ENCODE measurements around the gene VAV2. TPM values are rescaled to one million over a fixed set of nuclear protein-coding genes. Genes with fewer than 3 reads are reported as not detected.

The VAV2 gene
- total and polyA plus RNA-seq, 5 donors from 2014 or later = 0.24 to 0.67 (median 0.37) TPM; not detected in 1

DNA sequence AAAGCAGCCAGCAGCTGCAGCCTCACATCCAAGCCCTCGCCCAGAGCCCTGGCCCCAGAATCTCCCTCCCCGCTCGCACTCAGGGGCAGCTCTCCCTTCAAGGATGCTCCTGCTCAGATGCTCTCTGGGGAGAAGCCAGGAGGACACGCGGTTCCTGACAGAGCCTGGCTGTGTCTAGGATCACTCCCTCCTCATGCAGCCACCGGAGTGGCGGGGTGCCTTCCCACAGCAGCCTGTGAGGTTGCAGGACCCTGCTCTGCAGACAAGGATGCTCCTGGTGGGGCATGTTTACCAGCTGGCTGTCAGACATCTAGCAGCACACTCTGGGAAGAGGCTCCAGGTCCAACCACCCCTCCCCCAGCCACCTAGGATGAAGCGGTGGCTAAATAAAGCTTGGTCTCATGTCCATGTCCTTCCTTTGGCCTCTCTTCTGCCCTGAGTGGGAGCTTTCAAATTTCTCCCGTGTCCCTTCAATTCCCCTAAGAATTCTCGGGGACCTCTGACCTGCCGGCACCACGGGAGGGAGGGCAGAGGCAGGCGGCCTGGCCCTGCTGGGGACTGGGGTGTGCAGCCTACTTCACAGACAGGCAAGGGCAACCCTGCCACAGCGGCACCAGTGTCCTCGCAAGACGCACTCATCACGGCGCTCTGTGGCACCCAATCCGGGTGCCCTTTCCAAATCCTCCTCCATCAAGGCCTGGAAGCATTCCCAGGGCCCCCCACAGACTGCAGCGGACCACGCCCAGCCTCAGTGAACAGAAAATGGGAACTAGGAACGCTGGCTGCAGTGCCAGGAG, 165.6 kb downstream of the VAV2 start:
- Histone ChIP-seq H3K27ac (ENCODE audit: insufficient read depth, low read length, poor library complexity, severe bottlenecking) (no peak overlapping the region), H3K27me3 (ENCODE audit: control insufficient read depth, insufficient read depth, low read length) (no peaks in the 10 kb centered on the region), H3K9me3 (ENCODE audit: control insufficient read depth in 2 of 2, low read length in 2 of 2) (no peaks in the 10 kb centered on the region), H3K36me3 (ENCODE audit: control insufficient read depth, insufficient read depth, low read length) (no peaks in the 10 kb centered on the region), H3K4me3 (ENCODE audit: low read depth, low read length) (no peak overlapping the region), H3K4me1 (ENCODE audit: control insufficient read depth, insufficient read depth, low read length, poor library complexity, severe bottlenecking) (no peaks in the 10 kb centered on the region)
- DNase-seq (no peak), ATAC-seq (ENCODE audit: low read depth in 2 of 2) (no peak)
- no peak overlapping the region for H3K4me3 Mint-ChIP-seq
- no peaks in the 10 kb centered on the region for H3K36me3 Mint-ChIP-seq
- H3K27ac Mint-ChIP-seq = no peak overlapping the region
- no peaks in the 10 kb centered on the region for H3K9me3 Mint-ChIP-seq
- H3K27me3 Mint-ChIP-seq = no peaks in the 10 kb centered on the region
- H3K4me1 Mint-ChIP-seq = no peaks in the 10 kb centered on the region

DNA sequence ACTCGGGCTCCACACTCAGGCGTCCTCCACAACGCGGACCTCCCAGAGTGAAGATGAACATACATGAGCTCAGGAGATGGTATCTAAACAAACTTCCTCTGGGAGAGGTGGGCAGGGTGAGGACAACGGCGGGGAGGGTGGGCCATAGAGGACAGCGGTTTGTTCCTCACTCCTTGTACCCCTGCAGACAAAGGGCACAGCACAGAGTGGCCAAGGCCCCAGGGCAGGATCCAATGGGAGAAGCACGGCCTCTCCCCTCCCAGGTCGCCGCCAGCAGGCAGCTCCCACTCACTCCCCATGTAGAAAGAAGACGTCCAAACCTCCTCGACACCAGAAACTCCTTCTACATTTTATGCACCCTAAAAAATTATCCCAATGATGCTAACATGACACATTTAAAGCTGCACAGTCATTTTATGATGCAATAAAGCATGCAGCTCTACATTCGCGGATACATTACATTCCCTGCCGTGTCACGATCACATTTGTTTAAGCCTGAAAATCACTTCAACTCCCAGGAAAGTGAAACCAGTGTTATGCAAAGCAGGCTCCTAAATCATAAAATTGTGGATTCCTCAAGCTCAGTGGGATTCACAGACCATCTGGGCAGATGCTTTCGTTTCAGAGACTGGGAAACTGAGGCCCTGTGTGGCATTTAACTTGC, 166.4 kb downstream of the VAV2 start:
- Histone ChIP-seq H3K9me3 (ENCODE audit: control insufficient read depth in 2 of 2, low read length in 2 of 2) (no peaks in the 10 kb centered on the region), H3K4me3 (ENCODE audit: low read depth, low read length) (no peak overlapping the region), H3K27me3 (ENCODE audit: control insufficient read depth, insufficient read depth, low read length) (no peaks in the 10 kb centered on the region), H3K36me3 (ENCODE audit: control insufficient read depth, insufficient read depth, low read length) (no peaks in the 10 kb centered on the region), H3K4me1 (ENCODE audit: control insufficient read depth, insufficient read depth, low read length, poor library complexity, severe bottlenecking) (no peaks in the 10 kb centered on the region), H3K27ac (ENCODE audit: insufficient read depth, low read length, poor library complexity, severe bottlenecking) (no peak overlapping the region)
- ATAC-seq (ENCODE audit: low read depth in 2 of 2) (no peak), DNase-seq (no peak)
- H3K27ac Mint-ChIP-seq = no peak overlapping the region
- H3K4me3 Mint-ChIP-seq = no peak overlapping the region
- no peaks in the 10 kb centered on the region for H3K4me1 Mint-ChIP-seq
- no peaks in the 10 kb centered on the region for H3K9me3 Mint-ChIP-seq
- H3K36me3 Mint-ChIP-seq = no peaks in the 10 kb centered on the region
- H3K27me3 Mint-ChIP-seq = no peaks in the 10 kb centered on the region

DNA sequence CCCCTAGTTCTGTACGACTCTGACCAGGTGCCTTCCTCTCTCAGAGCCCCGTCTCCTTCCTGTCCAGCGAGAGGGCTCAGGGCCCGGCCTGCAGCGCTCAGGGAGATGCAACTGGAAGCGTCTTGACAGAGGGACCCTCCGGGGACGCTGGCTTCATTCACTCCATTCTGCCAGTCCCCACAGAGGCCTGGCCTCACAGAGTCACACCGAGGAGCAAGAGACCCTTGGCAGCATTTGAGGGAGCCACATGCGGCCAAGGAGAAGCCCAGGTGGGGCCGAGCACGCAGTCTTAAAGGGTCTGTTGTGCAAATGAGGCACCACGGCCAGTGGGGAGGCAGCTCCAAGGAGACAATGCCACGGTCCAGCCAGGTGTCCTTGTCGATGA, 167.3 kb downstream of the VAV2 start:
- Histone ChIP-seq H3K4me3 (ENCODE audit: low read depth, low read length) (no peak overlapping the region), H3K4me1 (ENCODE audit: control insufficient read depth, insufficient read depth, low read length, poor library complexity, severe bottlenecking) (no peaks in the 10 kb centered on the region), H3K36me3 (ENCODE audit: control insufficient read depth, insufficient read depth, low read length) (no peaks in the 10 kb centered on the region), H3K9me3 (ENCODE audit: control insufficient read depth in 2 of 2, low read length in 2 of 2) (no peaks in the 10 kb centered on the region), H3K27ac (ENCODE audit: insufficient read depth, low read length, poor library complexity, severe bottlenecking) (no peak overlapping the region), H3K27me3 (ENCODE audit: control insufficient read depth, insufficient read depth, low read length) (no peaks in the 10 kb centered on the region)
- Mint-ChIP-seq H3K4me1 (no peaks in the 10 kb centered on the region), H3K27ac (no peak overlapping the region), H3K27me3 (no peaks in the 10 kb centered on the region), H3K4me3 (no peak overlapping the region), H3K9me3 (no peaks in the 10 kb centered on the region), H3K36me3 (no peaks in the 10 kb centered on the region)
- DNase-seq (no peak), ATAC-seq (ENCODE audit: low read depth in 2 of 2) (no peak)

DNA sequence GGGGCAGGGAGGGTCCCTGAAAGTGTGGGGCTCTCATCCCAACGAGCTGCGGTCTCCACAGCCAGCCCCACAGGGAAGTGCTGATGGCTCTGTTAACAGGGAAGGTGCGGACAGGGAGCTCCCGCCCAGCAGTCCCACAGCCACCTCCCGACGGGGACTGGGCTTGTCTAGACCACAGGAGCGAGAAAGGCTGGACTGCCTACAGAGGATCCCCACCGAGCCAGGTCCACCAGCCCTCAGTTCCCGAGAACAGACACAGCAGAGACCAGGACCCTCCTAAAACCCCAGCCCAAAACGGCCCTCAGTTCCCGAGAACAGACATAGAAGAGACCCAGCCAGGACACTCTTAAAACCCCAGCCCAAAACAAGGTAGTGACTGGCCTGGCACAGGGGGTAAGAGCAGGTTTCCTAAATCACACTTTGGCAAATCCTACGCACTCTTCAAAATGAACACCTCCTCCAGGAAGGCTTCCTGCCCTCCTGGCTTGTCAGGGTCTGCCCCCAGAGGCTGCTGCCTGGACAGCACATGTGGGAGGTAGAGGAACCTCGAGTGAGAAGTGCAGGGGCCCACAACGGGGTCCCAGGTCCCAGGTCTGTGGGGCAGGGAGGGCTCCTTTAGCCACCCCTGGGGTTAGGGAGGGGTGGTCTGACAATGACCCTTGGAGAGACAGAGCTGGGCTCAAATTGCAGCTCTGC, 167.9 kb downstream of the VAV2 start:
- H3K4me3 Mint-ChIP-seq = no peak overlapping the region
- ATAC-seq (ENCODE audit: low read depth in 2 of 2) = no peak
- H3K27ac ChIP-seq (ENCODE audit: insufficient read depth, low read length, poor library complexity, severe bottlenecking) = no peak overlapping the region

DNA sequence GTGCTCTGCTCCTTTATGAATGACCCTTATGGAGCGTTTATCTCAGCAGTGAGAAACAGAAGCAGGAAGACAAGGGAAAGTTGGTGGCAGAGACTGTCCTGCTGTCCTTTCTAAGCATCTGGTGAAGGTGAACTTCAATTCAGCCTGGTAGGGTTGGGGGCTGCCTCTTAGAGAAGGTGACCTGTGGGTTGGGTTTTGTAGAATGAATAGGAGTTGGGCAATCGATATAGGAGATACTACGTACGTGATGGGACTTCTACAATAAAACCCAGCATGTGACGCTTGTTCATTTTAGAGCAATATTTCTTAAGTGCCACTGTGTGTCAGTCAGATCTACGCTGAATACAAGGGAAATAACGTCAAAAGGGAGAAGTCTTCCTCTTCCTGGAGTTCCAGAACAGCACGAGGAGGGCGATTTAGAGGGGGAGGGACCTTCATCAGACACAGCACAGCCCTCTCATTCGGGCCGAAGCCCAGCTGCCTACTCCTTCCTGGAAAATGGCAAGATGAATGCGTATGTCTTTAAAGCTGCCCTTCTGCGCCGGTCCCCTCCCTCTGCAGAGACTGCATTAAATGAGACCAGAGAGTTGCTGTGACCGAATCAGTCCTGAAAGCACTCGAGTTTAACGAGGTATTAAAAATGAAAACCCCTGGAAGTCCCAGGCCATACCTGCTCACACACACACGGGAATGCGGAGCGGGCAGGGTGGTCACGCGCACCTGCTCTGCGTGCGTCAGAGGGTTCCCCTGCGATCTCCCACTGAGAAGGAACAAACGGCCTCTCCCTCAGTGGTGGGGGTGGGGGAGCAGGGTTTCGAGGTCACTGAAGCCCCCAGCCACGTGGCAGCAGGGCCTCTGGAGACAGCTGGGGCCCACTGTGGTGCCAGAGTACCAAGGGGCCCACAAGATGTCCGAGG, 168.7 kb downstream of the VAV2 start:
- no peaks in the 10 kb centered on the region for H3K4me1 ChIP-seq (ENCODE audit: control insufficient read depth, insufficient read depth, low read length, poor library complexity, severe bottlenecking)
- Mint-ChIP-seq H3K36me3 (no peaks in the 10 kb centered on the region), H3K27me3 (no peaks in the 10 kb centered on the region)

More for the DNA sequence above, 167.9 kb downstream of the VAV2 start:
- Mint-ChIP-seq H3K9me3 (no peaks in the 10 kb centered on the region), H3K27ac (no peak overlapping the region), H3K36me3 (no peaks in the 10 kb centered on the region), H3K4me1 (no peaks in the 10 kb centered on the region), H3K27me3 (no peaks in the 10 kb centered on the region)
- no peaks in the 10 kb centered on the region for H3K27me3 ChIP-seq (ENCODE audit: control insufficient read depth, insufficient read depth, low read length)
- H3K4me3 ChIP-seq (ENCODE audit: low read depth, low read length) = no peak overlapping the region
- DNase-seq = no peak
- no peaks in the 10 kb centered on the region for H3K36me3 ChIP-seq (ENCODE audit: control insufficient read depth, insufficient read depth, low read length)
- H3K4me1 ChIP-seq (ENCODE audit: control insufficient read depth, insufficient read depth, low read length, poor library complexity, severe bottlenecking) = no peaks in the 10 kb centered on the region
- H3K9me3 ChIP-seq (ENCODE audit: control insufficient read depth in 2 of 2, low read length in 2 of 2) = no peaks in the 10 kb centered on the region

DNA sequence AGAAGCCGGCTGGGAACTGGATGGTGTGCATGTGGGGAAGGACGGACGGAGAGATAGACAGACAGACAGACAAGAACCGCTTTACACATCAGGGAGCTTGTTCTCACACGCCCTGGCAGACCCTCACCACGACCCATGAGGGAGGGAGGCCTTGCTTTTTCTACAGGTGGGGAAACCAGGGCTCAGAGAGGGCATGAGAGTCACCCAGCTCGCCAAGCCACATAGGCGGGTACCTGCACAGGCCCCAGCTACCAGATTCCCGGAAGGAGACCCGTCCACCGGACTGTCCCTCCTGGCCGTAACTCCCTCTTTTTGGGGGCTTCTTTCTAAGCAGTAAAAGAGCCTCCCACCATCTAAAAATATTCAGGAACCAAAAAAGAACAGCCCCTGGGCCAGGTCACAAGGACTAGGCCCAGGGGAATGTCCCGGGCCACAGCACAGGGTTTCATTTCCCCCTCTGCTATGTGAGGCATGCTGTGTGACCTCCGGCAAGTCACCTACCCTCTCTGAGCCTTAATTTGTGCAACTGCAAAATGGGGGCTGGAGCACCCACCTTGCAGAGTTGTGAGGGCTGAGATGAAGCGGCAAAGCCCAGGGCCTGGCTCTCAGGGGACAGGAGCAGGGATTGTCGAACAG, 169.6 kb downstream of the VAV2 start:
- no peaks in the 10 kb centered on the region for H3K36me3 ChIP-seq (ENCODE audit: control insufficient read depth, insufficient read depth, low read length)
- Mint-ChIP-seq H3K27me3 (no peaks in the 10 kb centered on the region), H3K4me3 (no peak overlapping the region), H3K9me3 (no peaks in the 10 kb centered on the region), H3K36me3 (no peaks in the 10 kb centered on the region), H3K4me1 (no peaks in the 10 kb centered on the region), H3K27ac (peak overlapping the region in 1 of 3 donors; percentile 41)
- ATAC-seq (ENCODE audit: low read depth in 2 of 2) (no peak), DNase-seq (no peak)
- H3K9me3 ChIP-seq (ENCODE audit: control insufficient read depth in 2 of 2, low read length in 2 of 2) = no peaks in the 10 kb centered on the region
- H3K4me1 ChIP-seq (ENCODE audit: control insufficient read depth, insufficient read depth, low read length, poor library complexity, severe bottlenecking) = no peaks in the 10 kb centered on the region
- H3K27me3 ChIP-seq (ENCODE audit: control insufficient read depth, insufficient read depth, low read length) = no peaks in the 10 kb centered on the region
- H3K4me3 ChIP-seq (ENCODE audit: low read depth, low read length) = no peak overlapping the region
- no peak overlapping the region for H3K27ac ChIP-seq (ENCODE audit: insufficient read depth, low read length, poor library complexity, severe bottlenecking)

More for the DNA sequence above, 168.7 kb downstream of the VAV2 start:
- DNase-seq (no peak), ATAC-seq (ENCODE audit: low read depth in 2 of 2) (peak in 1 of 2 donors; percentile 22)
- Mint-ChIP-seq H3K27ac (peak overlapping the region in 1 of 3 donors; percentile 41), H3K4me3 (no peak overlapping the region), H3K9me3 (no peaks in the 10 kb centered on the region), H3K4me1 (no peaks in the 10 kb centered on the region)
- no peaks in the 10 kb centered on the region for H3K36me3 ChIP-seq (ENCODE audit: control insufficient read depth, insufficient read depth, low read length)
- no peaks in the 10 kb centered on the region for H3K27me3 ChIP-seq (ENCODE audit: control insufficient read depth, insufficient read depth, low read length)
- no peak overlapping the region for H3K4me3 ChIP-seq (ENCODE audit: low read depth, low read length)
- H3K9me3 ChIP-seq (ENCODE audit: control insufficient read depth in 2 of 2, low read length in 2 of 2) = no peaks in the 10 kb centered on the region
- H3K27ac ChIP-seq (ENCODE audit: insufficient read depth, low read length, poor library complexity, severe bottlenecking) = no peak overlapping the region

All from CD4-positive, CD25-positive, alpha-beta regulatory T cell (primary cell).